H1 (cell line): Measurements from ENCODE around the gene GDAP2. TPM values are rescaled to one million over a fixed set of nuclear protein-coding genes. Genes with fewer than 3 reads are reported as not detected.

Experiments used
- ASH2L ChIP-seq: fragments of 200-600, 300-600 bp; sonication (generic); IDR thresholded peaks from one replicate; pipeline ENCODE4 v1.7.1; 2017; ENCODE audit warnings: low read length
- BRCA1 ChIP-seq: IDR thresholded peaks from 2 replicates; pipeline ENCODE4 v1.6.1; 2012; ENCODE audit warnings: low read depth, low read length, improper control_type of control experiment
- CBX5 ChIP-seq: fragments of 300-800, 300-1000 bp; sonication (generic); IDR thresholded peaks from 2 replicates; pipeline ENCODE4 v1.7.1; 2016; ENCODE audit warnings: antibody characterized with exemption, low read length, low read depth
- CTBP2 ChIP-seq: IDR thresholded peaks from 2 replicates; pipeline ENCODE4 v1.7.0; 2011; ENCODE audit warnings: borderline replicate concordance, mild to moderate bottlenecking, moderate library complexity, mixed read lengths, low read length; ENCODE audit not compliant: insufficient read depth, insufficient read length
- EGR1 ChIP-seq: IDR thresholded peaks from 2 replicates; pipeline ENCODE4 v1.6.1; 2011; ENCODE audit warnings: low read depth, low read length, borderline replicate concordance
- EP300 ChIP-seq, 2 experiments: IDR thresholded peaks; 1 replicate in 1 of 2; 2 replicates in 1 of 2; pipeline ENCODE4 v1.6.1; 2011 to 2012; ENCODE audit warnings: low read depth in 2 of 2, low read length in 2 of 2, mild to moderate bottlenecking in 2 of 2, borderline replicate concordance in 1 of 2, inconsistent platforms in 1 of 2, moderate library complexity in 1 of 2
- EZH2 ChIP-seq: fragments of 200-600 bp; sonication (generic); IDR thresholded peaks from 2 replicates; pipeline ENCODE4 v1.7.1; 2012; ENCODE audit warnings: low read depth, mild to moderate bottlenecking, moderate library complexity, low read length, inconsistent platforms; ENCODE audit not compliant: severe bottlenecking
- FOSL1 ChIP-seq: IDR thresholded peaks from 2 replicates; pipeline ENCODE4 v1.6.1; 2011; ENCODE audit warnings: mild to moderate bottlenecking, low read depth, low read length, moderate library complexity; ENCODE audit not compliant: insufficient read depth
- GTF2F1 ChIP-seq: IDR thresholded peaks from 2 replicates; pipeline ENCODE4 v1.6.1; 2012; ENCODE audit warnings: low read depth, low read length, improper control_type of control experiment, borderline replicate concordance
- JUN ChIP-seq: IDR thresholded peaks from 2 replicates; pipeline ENCODE4 v1.6.1; 2011; ENCODE audit warnings: low read depth, mild to moderate bottlenecking, improper control_type of control experiment, low read length
- JUND ChIP-seq: IDR thresholded peaks from 2 replicates; pipeline ENCODE4 v1.6.1; 2011; ENCODE audit warnings: mild to moderate bottlenecking, improper control_type of control experiment, low read length
- KDM1A ChIP-seq: fragments of 200-600, 300-600 bp; sonication (generic); IDR thresholded peaks from 2 replicates; pipeline ENCODE4 v1.7.1; 2016; ENCODE audit warnings: mild to moderate bottlenecking, low read length, borderline replicate concordance
- KDM4A ChIP-seq: IDR thresholded peaks from one replicate; pipeline ENCODE4 v1.7.1; 2012; ENCODE audit warnings: low read depth, mild to moderate bottlenecking, moderate library complexity, low read length, inconsistent platforms; ENCODE audit not compliant: severe bottlenecking
- NRF1 ChIP-seq: IDR thresholded peaks from 2 replicates; pipeline ENCODE4 v1.6.1; 2011; ENCODE audit warnings: mild to moderate bottlenecking, low read depth, low read length, improper control_type of control experiment
- PHF8 ChIP-seq: fragments of 200-600 bp; sonication (generic); conservative IDR thresholded peaks from 2 replicates; pipeline ENCODE4 v1.7.1; 2012; ENCODE audit warnings: low read depth, mild to moderate bottlenecking, inconsistent platforms, low read length, moderate library complexity
- POU5F1 ChIP-seq: IDR thresholded peaks from 2 replicates; pipeline ENCODE4 v1.6.1; 2011; ENCODE audit warnings: low read depth, mild to moderate bottlenecking, low read length, moderate library complexity
- RBBP5 ChIP-seq: IDR thresholded peaks from 2 replicates; pipeline ENCODE4 v1.7.1; 2012; ENCODE audit warnings: low read depth, mild to moderate bottlenecking, inconsistent platforms, low read length, moderate library complexity, borderline replicate concordance
- RNF2 ChIP-seq: fragments of 200-900, 300-1000 bp; sonication (generic); IDR thresholded peaks from 2 replicates; pipeline ENCODE4 v1.7.1; 2016; ENCODE audit warnings: borderline replicate concordance, low read depth, mild to moderate bottlenecking, antibody characterized with exemption, low read length; ENCODE audit not compliant: poor library complexity, severe bottlenecking; ENCODE audit errors: missing control alignments
- RXRA ChIP-seq: IDR thresholded peaks from 2 replicates; pipeline ENCODE4 v1.6.1; 2011; ENCODE audit warnings: low read depth, mild to moderate bottlenecking, low read length, moderate library complexity; ENCODE audit not compliant: insufficient read depth
- SIN3A ChIP-seq, 2 experiments: IDR thresholded peaks in 1 of 2; conservative IDR thresholded peaks in 1 of 2; 2 replicates each; pipeline ENCODE4 v1.6.1; 2011 to 2012; ENCODE audit warnings: low read length in 2 of 2, improper control_type of control experiment in 1 of 2, low read depth in 1 of 2, mild to moderate bottlenecking in 1 of 2
- SP2 ChIP-seq: IDR thresholded peaks from 2 replicates; pipeline ENCODE4 v1.6.1; 2012; ENCODE audit warnings: mild to moderate bottlenecking, low read length, inconsistent platforms
- TAF1 ChIP-seq: IDR thresholded peaks from 2 replicates; pipeline ENCODE4 v1.6.1; 2011; ENCODE audit warnings: mild to moderate bottlenecking, low read depth, low read length
- TEAD4 ChIP-seq: IDR thresholded peaks from 2 replicates; pipeline ENCODE4 v1.6.1; 2012; ENCODE audit warnings: low read depth, low read length, inconsistent platforms, mixed read lengths
- ZNF274 ChIP-seq: IDR thresholded peaks from 2 replicates; pipeline ENCODE4 v1.7.0; 2012; ENCODE audit warnings: low read length, borderline replicate concordance; ENCODE audit errors: extremely low read depth
- polyA plus RNA-seq, 7 experiments: library from polyadenylated mRNA; depleted of rRNA in 3 of 7; stranded (reverse) in 5 of 7; unstranded in 2 of 7; fragments of >200 nt in 5 of 7; fragments of 200-250 nt in 2 of 7; gene quantifications; 1 replicate in 5 of 7; 2 replicates in 1 of 7; 4 replicates in 1 of 7; pipeline versions ENCODE4 v1.2.1 to v1.2.3, GENCODE V29; 2011 to 2013; ENCODE audit warnings: missing spikeins in 2 of 7, mixed read lengths in 2 of 7
- total RNA-seq: library from RNA; stranded (reverse); fragmentation: NEBNext Ultra II Directional; extraction: Animal tissue kit (Norgen Biotek cat#: 25700); gene quantifications from 2 replicates; pipeline ENCODE4 v1.2.1, GENCODE V29; 2021

Gene GDAP2
- total and polyA plus RNA-seq, 2 of the 8 experiments (the other 6 are each of a cell fraction or from before 2014, with no cell fraction given): 8.6 to 27.8 TPM

GRCh38 chr1:117929343-117930172 lies at the start of gene GDAP2, which contains the start of gene WDR3 (continued):
- TF ChIP-seq NRF1 (no peak), TEAD4 (no peak), JUND (no peak), EZH2 (no peak), PHF8 (peak; percentile 76), RBBP5 (peak; percentile 16), KDM1A (no peak), CTBP2 (no peak), CBX5 (no peak), SP2 (no peak), ASH2L (no peak), BRCA1 (no peak), RNF2 (no peak), POU5F1 (no peak), JUN (no peak), KDM4A (peak; percentile 87), FOSL1 (no peak), TAF1 (peak; percentile 82), SIN3A (conservative IDR thresholded peaks at IDR 0.05 in 1 of 2, IDR thresholded peaks at IDR 0.05 in 1 of 2; ENCODE audit: low read depth in 1 of 2, low read length in 2 of 2) (peak; percentile 45 to 69; a peak in 2 of 4 replicates), EP300 (IDR thresholded peaks at IDR 0.05; ENCODE audit: borderline replicate concordance in 1 of 2, low read depth in 2 of 2, low read length in 2 of 2) (no peak), EGR1 (no peak), RXRA (no peak), GTF2F1 (no peak), ZNF274 (no peak)
